ENCODE measurements around the gene RPTOR.

RPTOR gene

DNA sequence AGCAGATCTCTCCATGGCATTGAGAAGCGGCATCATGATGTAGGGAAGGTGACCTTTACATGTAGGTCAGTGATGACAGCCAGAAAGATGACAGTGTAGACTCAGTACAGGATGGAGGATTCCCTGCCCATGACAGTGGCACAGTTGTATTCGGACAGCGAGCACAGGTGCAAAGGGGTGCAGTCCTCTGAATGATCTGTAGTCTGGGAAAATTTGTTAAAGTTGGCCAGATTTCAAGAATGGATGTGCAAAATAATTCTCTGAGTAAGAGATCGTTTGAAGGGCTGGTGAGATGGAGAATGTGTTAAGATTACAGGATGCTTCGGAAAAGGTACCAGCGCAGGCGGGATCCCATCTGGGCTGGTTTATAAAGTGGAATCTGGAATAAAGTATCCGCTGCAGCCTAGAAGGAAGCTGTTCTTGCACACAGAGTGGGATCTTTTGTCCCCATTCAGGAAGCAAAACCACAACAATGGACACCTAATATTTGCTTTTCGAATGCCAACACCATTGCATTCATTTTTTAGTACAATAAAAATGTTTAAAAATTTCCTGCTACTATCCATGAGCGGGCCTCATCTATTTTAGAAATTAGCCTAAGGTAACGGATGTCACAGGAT is 101.2 kb downstream of the RPTOR start:
- DNase-seq, result no peak

DNA sequence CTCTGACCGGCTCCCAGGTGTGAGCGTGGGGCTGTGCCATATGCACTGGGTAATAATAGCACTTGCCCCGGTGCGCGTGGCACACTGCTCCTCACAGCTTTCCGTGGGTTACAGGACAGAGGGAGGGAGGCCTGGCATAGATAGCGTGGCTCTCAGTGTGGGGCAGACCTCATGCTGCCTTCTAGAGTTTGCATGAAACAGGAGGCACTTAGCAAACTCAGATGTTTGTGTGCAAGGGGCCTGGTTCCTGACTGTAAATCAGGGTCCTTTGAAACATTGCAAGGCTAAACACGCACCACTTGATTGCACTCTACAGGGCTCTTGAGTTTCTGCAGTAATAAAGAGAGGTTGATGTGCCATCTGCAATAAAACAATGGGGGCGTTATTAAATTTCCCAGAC is 101.7 kb downstream of the RPTOR start:
- no peak for DNase-seq

DNA sequence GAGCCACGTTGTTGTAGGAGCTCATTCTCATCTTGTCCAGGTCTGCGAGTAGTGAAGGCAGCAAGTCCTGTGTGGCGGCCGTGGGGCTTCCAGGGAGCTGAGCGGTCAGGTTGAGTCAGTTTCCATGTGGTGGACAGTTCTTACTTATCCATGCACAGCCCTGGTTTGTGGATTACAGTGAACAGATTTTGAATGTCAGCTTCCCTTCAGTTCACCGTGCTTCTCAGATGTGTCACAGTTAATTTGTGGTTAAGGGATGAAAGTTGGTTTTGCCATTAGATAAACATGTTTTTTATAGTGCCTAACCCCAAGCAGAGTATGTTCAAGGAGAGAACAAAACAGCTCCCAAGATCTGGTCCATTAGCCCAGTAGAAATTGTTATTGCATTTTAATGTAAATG is 103.1 kb downstream of the RPTOR start:
- DNase-seq, result no peak

DNA sequence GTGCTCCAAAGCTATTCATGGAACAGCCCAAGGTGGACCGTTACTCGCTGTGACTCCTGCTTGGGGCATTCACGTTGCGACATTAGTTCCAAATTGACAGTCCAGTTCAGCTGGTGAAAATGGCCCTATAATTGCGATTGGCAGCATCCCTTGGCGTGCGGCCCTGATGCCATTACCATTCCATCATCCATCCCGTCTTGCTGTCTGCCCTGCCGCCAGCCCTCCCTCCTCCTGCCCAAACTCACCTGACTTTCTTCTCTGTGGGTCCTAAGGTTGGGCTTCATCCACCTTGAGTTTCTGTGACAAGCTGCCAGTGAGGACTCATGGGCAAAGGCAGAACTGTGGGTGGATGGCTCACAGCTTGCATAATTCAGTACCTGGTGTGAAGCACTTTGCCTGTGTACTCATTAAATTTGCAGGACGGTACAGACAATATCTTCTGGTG is 104.6 kb downstream of the RPTOR start:
- no peak for DNase-seq

DNA sequence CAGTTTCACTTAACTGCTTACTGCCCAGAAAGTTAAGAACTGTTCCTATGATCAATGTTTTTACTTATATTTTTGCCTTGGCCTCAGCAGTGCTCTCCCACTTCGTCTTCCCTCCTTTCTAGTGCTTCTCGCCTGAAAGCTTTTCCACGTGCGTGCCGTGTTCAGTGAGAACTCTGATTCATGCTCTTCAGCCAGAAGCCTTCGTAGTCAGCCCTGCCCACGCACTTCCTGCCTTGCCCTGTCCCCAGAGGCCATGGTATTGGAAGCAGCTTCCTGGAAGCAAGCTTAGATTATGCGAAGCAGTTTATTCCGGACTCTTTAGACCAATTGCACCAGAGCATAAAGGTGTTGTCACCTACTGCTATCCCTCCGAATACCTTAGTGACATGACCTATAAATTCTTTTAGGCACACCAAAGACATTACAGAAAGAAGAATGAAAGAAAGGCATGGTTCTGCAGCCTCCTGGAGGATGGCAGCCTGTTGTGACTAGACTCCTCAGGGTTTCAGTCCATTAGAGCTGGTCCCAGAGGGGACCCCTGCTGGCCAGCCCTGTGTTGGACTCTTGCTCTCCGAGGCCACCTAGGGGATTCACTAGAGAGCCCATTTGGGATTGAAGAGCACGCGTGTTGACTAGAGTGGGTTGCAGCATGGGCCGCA is 105.2 kb downstream of the RPTOR start:
- DNase-seq, result peak; percentile 54

DNA sequence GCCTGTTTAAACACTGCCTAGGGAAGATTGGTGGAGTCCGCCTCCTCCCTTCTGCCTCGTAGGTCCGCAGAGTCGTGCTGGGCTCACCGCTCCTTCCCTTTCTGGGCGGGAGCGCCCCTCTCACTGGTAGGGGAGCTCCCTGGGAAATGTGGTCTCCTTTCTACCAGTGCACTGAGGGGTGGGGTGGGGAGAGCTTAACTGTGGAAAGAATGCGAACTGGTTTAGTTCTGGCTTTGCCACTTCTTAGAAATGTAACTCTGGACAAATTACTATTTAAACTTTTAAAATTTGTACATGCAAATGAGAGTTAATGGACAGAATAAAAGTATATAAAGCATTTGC is 105.7 kb downstream of the RPTOR start:
- DNase-seq, result no peak

DNA sequence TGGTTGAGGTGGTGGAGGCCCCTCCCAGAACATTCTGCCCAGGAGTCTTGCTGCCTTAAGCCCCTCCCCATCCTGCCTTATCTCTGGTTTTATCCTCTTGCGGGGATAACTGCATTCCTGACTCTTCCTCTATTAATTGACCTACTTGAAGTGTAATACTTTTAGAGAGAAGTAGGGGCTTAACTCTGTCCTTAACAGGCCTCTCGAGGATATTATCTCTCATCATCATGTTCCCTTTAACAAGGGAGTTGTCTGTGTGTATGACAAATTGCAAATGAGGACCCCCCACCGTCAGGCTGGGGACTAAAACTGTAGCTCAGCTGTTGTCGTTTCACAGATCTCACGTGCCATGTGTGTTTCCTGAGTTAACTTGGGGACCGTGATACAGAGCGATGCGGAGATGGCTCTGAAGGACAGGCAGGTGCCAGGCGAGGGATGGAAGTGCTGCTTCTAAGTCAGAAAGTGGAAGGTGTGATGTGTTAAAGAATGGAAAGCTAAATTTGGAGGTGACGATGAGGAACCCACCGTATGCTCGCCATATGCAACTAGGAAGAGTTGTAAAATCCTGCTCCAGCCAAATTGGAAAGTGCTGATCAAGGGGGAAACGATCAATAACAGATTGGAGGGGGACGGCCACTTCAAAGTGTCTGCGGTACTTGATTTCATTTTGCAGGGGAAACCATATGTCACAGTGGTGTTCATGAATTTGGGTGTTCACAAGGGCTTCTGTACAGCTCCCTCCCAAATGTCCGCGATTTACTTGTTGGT is 106.3 kb downstream of the RPTOR start:
- DNase-seq, result no peak

DNA sequence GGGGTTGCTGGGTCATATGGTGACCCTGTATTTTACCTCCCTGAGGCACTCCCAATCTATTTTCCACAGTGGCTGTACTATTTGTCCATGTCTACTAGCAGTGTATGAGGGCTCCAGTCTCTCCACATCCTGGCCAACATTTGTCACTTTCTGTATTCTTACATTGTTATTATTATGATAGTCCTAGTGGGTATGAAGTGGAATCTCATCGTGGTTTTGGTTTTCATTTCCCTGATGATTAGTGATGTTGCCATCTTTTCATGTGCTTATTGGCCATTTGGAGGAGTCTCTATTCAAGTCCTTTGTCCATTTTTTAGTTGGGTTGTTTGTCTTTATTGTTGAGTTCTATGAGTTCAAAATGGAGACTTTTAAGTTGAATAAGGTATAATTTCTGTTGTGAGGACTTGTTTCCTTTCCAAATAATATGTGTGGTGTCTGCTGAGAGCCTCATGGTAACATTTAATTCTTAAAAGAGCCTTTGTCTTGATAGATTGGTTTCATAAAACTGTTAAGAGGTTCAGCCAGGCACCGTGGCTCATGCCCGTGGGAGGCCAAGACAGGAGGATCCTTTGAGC is 108.2 kb downstream of the RPTOR start:
- no peak for DNase-seq

DNA sequence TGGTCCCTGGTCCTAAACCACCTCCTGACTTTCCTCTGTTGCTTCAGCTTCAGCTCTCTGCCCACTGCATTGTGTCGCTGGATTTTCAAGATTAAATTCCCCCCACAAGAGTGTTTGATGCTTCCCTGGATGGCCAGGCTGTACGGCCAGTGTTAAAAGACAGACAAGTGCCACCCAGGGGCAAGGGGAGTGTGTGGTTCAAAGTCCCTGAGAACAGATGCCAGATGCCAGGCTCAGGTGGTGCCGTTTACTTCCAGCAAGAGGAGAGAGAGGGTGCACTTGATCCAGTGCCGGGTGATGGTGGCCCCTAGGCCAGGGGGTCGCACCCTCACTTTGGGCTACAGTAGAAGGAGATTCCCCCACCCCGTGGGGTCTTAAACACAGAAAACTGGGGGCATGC is 109.2 kb downstream of the RPTOR start:
- no peak for DNase-seq

DNA sequence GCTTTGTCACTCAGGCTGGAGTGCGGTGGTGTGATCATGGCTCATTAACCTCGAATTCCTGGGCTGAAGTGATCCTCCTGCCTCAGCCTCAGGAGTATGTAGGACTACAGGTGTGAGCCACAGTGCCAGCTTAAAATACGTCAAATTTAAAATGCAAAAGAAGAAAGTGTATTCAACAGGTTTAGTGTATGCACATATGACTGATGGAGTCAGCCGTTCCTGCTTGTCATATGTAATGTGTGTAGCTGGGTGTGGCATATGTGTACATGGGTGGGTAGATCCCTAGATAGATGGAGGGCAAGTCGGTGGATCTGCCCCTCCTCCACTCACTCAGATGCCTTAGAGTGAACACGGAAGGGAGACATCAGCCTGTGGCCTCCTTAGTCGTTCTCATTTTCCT is 111.0 kb downstream of the RPTOR start:
- no peak for DNase-seq

DNA sequence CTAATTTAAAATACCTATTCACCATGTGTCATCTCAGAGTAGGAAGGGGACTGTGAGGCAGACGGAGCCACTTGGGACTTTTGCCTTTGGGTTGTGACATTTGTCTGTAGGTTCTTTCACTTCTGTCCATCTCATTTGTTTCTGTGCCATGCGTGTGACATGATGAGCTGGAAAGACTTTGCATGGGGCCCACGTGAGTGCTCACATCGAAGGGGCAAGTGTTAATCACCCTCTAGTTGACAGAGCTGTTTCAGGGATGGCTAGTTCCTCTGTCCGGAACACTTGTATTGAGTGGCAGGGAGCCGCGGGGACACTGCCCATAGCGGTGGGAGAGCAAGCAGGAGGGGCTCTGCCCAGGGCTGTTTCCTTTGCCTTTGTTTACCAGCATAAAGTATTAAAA is 112.0 kb downstream of the RPTOR start:
- no peak for DNase-seq

DNA sequence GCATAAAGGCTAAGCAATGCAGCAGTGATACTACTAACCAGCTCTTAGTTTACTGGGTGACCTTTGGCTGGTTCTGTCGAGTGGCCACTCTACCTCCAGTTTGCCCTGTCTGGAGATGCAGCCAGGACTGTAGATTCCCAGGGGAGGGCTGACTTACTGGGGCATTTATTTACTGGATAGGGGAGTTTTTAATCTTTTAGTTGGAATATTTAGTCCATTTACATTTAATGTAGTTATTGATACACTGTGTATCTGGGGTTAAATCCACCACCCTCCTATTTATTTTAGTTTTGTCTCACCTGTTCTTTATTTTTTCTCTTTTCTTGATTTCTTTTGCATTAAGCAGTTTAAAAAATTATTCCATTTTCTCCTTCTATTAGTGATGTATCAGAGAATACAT is 112.9 kb downstream of the RPTOR start:
- DNase-seq, result no peak

DNA sequence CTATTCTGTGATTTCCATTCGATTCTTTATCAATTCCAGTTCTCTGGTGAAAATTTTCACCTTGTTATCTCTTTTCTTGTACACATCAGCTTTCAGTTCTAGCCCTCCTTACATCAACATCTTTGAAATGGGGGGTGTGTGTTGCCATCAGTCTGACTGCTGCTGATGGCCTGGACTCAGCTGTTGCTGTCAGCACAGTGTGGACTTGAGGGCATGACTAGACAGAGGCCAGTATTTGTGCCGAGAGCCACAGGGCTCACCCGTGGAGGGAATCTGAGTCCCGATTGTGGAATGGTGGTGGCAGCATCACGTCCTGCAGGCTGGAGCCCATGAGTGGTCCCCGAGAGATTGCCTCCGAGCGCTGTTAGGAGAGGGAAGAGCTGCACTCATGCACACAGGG is 114.2 kb downstream of the RPTOR start:
- no peak for DNase-seq

DNA sequence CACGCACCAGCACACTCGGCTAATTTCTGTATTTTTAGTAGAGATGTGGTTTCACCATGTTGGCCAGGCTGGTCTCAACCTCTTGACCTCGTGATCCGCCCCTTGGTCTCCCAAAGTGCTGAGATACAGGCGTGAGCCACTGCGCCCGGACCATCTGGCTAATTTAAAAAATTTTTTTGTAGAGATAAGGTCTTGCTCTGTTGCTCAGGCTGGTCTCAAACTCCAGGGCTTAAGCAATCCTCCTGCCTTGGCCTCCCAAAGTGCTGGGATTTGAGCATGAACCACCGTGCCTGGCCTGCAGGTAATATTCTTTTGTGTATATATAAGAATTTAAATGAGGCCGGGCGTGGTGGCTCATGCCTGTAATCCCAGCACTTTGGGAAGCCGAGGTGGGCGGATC is 115.0 kb downstream of the RPTOR start:
- no peak for DNase-seq

DNA sequence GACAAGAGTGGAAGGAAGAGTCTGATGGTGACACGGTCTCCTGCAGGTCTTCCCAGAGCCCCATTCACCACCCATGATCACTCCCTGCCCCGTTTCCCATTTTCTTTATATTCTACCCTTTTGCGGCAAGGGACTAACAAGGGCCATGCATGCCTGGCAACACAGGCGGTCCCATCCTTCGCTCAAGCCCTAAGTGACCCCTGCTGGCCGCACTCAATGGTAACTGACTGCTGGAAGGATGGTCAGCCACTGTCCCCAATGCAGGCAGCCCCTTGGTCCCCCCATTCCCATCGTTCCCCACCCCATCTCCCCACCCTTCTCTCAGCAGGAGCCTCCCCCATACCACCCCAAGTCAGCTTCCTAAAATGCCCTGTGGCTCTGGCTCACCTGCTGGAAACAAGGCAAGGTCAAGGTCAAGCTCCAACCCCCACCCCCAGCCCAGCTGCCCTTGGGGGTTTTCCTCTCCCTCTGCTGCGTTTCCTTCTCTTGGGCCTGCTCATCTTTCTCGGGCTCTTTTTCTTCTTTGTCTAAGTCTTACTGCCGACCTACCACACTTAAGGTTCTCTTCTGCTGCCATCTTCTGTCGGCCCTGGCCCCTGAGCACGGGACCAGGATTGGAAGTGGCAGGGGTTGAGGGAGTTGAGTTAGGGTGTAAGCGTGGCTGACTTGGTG is 116.0 kb downstream of the RPTOR start:
- no peak for DNase-seq

DNA sequence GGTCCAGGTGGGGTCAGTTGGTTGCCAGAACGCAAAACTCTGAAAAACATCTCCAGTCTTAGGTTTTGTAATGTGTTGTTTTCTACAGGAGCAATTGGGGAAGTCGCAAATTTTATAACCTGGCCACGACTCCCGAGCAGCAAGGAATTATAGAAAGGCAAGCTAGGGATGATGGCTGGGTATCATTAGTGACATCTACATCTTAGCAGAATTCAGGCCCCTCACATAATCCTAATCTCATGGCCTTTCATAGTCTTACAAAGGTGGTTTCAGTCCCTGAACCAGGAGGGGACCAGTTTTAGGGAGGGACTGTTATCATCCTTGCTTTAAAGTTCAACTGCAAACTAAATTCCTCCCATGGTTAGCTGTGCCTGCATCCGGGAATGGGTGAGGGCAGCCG is 117.9 kb downstream of the RPTOR start:
- no peak for DNase-seq

DNA sequence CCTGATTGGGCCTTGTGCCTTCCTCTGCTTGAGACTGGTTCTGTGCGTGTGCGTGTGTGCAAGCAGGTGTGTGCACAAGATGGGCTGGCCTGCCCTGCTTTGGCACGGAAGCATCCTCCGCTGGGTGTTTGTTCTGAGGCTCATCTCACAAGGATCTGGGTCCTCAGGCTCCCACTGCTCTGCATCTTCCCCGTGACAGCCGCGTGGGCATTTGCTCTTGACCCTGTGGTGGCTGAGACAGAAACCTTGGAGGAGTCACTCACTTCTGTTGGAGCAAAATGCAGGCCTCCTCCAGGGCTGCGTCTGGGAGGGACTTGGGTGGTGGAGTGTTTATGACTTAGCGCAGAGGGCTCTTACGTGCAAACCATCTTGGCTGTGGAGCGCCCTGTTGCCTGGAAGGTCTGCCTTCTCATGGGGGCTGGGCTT is 119.2 kb downstream of the RPTOR start:
- DNase-seq, result no peak

DNA sequence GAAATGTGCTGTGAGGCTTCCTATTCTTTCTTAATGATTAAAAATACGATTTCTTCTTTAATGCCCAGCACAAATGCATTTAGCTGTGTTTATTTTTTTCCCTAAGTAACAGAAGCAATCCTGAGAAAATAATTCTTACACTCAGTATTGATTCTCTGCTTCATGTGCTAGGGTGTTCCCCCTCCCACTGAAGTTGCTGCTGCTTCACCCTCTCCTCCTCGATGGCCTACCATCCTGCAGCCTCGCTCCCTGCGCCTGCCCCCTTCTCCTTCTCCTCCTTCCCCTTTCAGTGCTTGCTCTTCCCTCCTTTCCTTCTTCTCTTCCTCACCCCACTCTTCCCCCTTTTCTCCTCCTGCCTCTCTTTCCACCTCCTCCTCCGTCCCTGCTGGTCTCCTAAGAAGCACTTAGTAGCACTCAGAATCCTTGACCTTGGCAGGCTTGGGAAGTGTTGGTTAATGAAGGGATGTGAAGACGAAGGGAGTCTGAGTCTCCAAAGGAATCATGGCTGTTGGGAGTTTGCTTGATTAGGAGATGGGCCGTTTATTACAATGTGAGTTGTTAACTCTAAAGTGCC is 119.7 kb downstream of the RPTOR start:
- DNase-seq, result no peak

DNA sequence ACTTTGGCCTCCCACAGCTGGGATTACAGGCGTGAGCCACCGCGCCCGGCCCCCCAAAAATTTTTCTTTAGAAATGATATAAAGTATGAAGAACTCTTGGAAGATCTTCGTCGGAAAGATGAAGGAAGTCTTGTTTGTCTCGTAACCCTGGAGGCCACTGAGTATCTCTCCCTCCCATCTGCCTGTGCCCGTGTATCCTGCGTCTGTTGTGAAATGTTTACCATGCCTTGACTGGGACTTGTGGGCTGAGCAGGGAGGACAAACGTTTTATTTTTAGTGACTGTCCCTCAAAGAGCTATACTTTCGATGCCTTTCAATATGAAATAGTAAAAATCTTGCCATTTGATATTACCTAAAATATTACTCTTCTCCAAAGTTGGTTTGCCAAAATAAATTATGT is 121.2 kb downstream of the RPTOR start:
- DNase-seq, result no peak

DNA sequence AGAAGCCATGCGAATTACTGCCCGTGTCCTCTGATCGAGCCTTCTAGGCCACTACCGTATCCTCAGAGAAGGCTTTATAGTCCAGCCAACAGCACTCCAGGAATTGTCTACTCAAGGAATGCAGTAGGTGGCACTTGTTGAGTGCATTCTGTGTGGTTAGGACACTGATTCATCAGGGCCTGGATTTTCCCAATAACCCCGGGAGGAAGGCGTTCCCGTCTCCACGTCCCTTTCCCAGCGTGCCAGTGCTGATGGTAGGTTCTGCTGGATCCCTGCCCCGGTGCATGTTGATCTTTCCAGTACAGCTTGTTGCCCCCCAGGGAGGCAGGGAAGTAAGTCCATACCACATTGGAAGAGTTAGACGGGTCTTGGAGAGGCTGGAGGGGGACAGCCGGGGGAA is 122.2 kb downstream of the RPTOR start:
- no peak for DNase-seq

DNA sequence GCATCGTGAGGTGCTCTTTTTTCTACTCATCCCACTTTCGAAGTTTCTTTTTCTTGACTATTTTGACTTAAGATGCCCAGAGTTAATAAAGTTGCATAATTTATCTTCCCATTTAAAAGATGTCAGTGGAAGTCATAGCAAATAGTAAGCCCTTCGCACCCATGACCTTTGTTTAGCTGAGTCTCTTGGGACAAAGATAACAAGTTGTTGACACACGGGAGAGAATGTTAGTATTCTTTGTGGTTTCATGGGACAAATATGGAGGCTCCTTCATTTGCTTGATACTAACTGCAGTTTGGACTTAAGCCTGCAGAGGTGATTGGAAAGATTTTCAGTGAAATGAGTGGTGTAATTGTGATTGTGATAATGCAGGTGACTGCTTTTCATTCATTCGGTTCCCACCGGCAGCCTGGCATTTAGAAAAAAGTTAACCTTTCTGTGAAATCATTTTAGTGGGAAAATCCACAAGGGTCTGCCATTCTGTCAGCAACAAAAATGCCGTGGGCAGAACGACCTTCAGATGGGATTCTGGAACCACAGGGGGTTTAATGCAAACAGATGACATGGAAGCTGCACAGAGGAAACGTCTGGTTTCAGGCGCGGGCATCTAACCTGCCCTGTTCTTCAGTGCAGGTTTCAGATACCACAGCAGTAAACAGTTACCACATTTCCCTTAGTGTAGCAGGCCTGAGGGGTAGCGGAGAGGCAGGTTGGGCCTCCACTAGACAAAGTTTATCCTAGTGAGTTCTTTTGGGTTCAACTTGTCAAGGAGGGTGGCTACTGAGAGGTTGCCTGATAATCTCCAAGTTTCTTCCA is 123.0 kb downstream of the RPTOR start:
- no peak for DNase-seq

Measured in CD4-positive, alpha-beta T cell treated with Interleukin-4 for 1 hour (primary cell).